Putamen (tissue), 1 donor: ENCODE data around the gene NXF2B.
"Not testable (repeated sequence)": the region's sequence is repeated elsewhere in the genome, so short reads cannot be mapped to it uniquely, and the experiment has no call there.

Experiments
- DNase-seq: peaks from one replicate; pipeline ENCODE4 v3.0.0-alpha.2; 2016; ENCODE audit warnings: low spot score

The NXF2B gene

DNA sequence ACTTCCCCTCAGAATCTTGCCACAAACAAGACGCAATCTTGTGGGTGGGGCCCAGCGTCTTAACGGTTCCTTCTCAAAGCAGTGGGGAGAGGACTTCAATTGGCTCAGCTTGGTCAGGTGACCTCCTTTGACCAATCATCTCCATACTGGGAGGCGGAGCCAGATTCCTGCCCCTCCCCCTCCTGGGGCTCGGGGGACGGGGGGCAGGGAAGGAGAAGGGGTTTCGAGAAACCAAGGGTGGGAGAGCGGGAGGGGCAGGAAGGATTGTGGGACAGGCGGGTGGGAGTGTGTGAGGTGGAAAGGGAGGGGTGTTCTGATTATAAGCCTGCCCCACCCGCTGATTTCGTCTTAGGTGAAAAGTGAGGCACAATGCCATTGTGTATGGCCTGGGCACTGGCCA lies at the start of gene NXF2B:
NXF2B (minus strand) TSS at position 101 of the 400 bp plus-strand sequence. CDS start 59,972 bp downstream, outside the sequence.
- DNase-seq: not testable (repeated sequence)

DNA sequence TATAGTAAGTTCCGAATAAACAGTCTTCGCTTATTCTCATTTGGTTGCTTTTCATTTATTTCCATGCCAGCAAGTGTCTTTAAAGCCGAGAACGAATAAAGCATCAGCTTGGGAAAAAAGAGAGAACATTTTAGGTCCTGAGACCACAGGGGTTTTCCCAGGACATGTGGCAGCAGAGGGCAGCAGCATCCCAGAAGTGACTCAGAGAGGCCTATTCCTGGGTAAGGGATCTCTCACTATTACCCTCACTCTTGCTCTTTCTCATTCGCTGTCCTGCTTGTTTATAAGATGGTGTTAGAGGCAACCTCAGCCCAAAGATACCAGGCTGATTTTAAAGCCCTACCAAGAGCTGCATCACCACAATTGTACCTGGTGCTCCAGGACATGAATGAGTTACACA lies 39.0 kb upstream of the NXF2B start:
- not testable (repeated sequence) for DNase-seq

GRCh38 chrX:102471762-102472220 lies 32.0 kb upstream of the NXF2B start, which contains the start of gene TCP11X2:
TCP11X2 (minus strand) TSS chrX:102471812.
- DNase-seq: not testable (repeated sequence)

DNA sequence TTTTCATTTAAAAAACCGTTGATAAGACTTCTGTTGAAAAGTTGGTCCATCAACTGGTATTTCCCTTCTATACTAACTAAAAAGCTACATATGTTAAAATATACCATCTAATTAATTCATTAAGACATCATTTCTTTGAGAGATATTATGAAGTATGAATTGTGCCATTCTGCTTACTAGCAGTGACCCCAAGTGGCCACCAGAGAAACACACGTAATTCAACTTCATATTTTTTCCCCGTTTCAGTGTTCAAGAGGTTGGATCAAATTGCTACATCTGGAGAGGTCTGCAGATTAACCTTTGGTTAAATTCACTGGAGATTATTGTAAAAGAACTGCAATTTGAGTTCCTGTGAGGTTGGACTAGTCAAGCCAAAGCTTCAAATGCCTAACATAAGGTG lies 30.4 kb upstream of the NXF2B start:
- DNase-seq: not testable (repeated sequence)

DNA sequence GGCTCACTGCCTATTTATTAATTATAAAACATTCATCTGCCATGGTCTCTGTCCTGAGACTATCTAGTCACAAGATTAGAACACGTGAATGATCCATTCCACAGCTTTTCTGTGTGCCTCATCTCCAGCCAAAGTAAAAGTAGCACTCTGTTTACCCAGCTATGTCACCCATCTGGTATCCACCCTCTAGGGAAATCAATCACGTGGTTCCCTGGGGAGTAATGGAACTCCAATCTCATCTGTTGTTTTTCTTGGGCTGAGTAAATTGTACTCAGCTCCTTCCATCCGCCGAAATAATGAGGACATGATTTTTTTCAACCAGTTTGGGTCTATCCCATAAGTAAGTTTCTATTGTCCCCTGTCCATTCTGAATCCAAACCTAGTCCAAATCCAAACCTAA lies 18.8 kb upstream of the NXF2B start:
- not testable (repeated sequence) for DNase-seq

GRCh38 chrX:102414493-102414892 lies 25.3 kb downstream of the NXF2B start:
- not testable (repeated sequence) for DNase-seq

DNA sequence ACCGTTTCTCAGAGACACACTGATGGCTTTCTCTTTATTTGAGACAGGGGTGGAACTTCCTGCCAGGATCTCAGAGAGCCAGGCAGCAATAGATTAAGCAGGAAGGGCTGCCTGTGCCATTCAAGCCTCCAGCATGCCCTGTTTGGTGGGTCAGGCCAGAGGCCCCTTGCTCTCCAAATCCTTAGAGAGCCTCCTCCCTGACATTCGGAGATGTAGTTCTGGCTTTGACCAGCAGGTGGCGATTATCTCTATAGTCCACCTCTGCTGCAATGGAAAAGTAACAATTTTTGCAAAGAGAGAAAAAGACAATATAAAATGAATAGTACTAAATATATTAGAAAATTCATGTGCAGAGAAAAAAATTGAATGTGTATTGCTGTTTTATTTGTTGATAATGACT lies 93.9 kb downstream of the NXF2B start:
- peak; percentile 15 for DNase-seq

- no peak for DNase-seq
Measured at GRCh38 chrX:102341867-102342266, 97.9 kb downstream of the NXF2B start.

DNA sequence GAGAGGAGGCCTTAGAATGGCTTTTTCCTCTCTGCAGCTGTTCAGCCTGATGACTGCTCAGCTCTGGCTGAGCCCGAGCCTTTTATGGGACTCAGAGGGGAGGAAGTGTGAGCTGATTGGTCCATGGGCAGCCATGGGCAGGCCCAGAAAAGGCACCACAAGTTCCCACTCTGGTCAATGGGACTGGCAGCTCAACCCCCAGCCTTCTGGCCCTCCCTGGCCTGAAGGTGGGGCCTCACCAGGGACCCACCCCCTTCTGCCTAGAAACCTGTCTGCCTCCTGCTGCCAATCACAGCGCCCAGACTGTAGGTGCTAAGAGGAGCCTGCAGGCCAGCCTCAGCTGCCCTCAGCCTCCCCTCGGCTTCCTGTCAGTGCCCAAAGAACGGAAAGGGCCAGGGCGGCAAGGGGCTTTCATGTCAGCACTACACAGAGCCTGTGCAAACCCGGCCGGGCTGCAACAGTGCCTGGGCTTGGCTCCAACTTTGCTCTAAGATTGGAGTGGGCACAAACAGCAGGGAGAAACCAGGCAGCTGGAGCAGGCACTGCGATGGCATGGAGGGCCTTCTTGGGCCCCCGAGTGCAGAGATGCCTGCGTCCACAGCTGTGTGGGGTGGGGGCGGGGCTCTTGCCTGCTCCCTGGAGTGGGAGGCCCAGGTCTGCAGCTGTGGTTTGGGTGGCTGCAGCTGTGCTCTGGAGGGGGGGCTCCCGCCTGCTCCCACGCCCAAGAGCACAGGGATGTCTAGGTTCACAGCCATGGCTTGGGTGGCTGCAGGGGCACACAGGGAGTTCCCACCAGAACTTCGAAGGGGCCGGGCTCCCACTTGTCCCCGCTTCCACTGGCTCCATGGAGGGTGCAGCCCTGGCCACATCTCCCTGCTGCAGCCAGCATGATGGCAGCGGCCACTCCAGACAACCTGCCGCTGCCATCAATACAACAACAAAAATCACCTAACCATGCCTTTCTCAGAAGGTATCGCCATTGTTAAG lies 100.2 kb downstream of the NXF2B start:
- no peak for DNase-seq

DNA sequence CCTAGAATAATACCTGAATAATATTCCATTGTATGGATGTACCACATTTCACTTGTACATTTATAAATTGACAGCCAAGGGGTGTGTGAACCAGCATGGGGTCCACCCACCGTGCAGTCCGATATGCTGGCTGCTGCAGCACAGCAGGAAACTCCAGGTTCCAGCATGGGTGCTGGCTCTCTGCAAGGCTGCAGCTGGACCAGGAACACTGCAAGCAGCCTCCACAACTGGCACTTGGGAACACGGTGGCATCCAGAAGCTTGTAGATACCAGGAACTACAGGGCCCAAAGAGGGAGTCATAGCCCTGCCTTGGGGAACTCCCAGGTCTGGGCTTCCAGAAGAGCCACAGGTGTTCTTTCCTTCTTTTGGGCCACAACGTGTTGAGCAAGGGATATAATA lies 101.6 kb downstream of the NXF2B start:
- no peak for DNase-seq
